Vagina (tissue), 2 donors: ENCODE results near the gene MEIS3.

ENCODE experiments used
- POLR2A ChIP-seq, 2 donors: fragments of 450-650 bp; IDR thresholded peaks; one replicate each; pipeline ENCODE4 v1.6.1; 2017; ENCODE audit warnings: antibody characterized with exemption in 2 of 2, mild to moderate bottlenecking in 2 of 2, moderate library complexity in 2 of 2
- TF ChIP-seq, protein P1 (sequence below), 3 experiments: fragments of 450-650 bp in 2 of 3; fragments of 200-600 bp in 1 of 3; sonication (generic) in 1 of 3; IDR thresholded peaks; one replicate each; pipeline ENCODE4 v1.5.1; 2017 to 2019; ENCODE audit warnings: antibody characterized with exemption in 3 of 3, mild to moderate bottlenecking in 2 of 3, moderate library complexity in 2 of 3

DNA sequence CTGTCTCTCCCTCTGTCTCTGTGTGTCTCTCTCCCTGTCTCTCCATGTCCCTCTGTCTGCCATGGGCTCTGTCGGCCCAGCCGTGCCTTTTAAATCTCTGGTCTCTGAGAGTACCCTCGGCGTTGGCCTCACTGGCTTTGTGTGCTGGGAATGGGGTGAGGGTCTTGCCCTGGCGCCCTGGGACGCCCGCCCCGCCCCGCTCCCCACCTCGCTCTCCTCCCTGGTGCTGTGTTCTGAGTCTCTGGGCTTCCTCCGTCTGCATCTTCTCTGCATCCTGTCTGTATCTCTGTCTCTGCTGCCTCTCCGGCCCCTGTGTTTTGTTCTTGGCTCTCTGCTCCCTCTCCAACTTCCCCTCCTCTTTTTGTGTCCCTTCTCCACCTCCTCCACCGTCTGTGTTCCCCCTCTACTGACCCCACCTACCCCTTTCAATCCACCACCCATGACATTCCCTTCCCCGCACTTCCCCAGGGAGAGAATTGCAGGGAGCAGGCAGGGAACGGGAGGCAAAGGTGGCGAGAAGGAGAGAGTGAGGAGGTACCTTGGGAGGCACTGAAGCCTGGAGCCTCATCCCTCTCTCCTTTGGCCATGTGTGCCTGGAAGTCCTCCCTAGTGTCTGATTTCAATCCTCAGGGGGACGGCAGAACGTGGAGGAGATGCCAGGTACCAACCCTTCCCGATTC is 4.0 kb upstream of the MEIS3 start:
- TF ChIP-seq POLR2A (IDR thresholded peaks at IDR 0.05) = no peak
- TF ChIP-seq, protein P1, sequence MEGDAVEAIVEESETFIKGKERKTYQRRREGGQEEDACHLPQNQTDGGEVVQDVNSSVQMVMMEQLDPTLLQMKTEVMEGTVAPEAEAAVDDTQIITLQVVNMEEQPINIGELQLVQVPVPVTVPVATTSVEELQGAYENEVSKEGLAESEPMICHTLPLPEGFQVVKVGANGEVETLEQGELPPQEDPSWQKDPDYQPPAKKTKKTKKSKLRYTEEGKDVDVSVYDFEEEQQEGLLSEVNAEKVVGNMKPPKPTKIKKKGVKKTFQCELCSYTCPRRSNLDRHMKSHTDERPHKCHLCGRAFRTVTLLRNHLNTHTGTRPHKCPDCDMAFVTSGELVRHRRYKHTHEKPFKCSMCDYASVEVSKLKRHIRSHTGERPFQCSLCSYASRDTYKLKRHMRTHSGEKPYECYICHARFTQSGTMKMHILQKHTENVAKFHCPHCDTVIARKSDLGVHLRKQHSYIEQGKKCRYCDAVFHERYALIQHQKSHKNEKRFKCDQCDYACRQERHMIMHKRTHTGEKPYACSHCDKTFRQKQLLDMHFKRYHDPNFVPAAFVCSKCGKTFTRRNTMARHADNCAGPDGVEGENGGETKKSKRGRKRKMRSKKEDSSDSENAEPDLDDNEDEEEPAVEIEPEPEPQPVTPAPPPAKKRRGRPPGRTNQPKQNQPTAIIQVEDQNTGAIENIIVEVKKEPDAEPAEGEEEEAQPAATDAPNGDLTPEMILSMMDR (IDR thresholded peaks at IDR 0.05) = no peak
